HEK293T (cell line): ENCODE data around the gene PRC1.

Source experiments
- ARNT ChIP-seq: fragments of 450-650 bp; IDR thresholded peaks from 2 replicates; pipeline ENCODE4 v1.6.1; 2017; ENCODE audit warnings: mild to moderate bottlenecking
- CTBP1 ChIP-seq: fragments of 450-650 bp; IDR thresholded peaks from 2 replicates; pipeline ENCODE4 v1.6.1; 2016; ENCODE audit warnings: borderline replicate concordance
- FOXA1 ChIP-seq: fragments of 450-650 bp; IDR thresholded peaks from 2 replicates; pipeline ENCODE4 v1.6.1; 2016; ENCODE audit warnings: mild to moderate bottlenecking
- FOXK2 ChIP-seq: fragments of 450-650 bp; IDR thresholded peaks from 2 replicates; pipeline ENCODE4 v1.6.1; 2016; ENCODE audit warnings: mild to moderate bottlenecking
- FOXM1 ChIP-seq: fragments of 450-650 bp; IDR thresholded peaks from 2 replicates; pipeline ENCODE4 v1.6.1; 2017; ENCODE audit warnings: mild to moderate bottlenecking, borderline replicate concordance
- L3MBTL2 ChIP-seq: fragments of 450-650 bp; conservative IDR thresholded peaks from 2 replicates; pipeline ENCODE4 v1.6.1; 2016; ENCODE audit warnings: mild to moderate bottlenecking
- SP1 ChIP-seq: fragments of 450-650 bp; IDR thresholded peaks from 2 replicates; pipeline ENCODE4 v1.6.1; 2017
- TARDBP ChIP-seq: fragments of 450-650 bp; IDR thresholded peaks from 2 replicates; pipeline ENCODE4 v1.6.1; 2016
- ZNF384 ChIP-seq: fragments of 450-650 bp; IDR thresholded peaks from 2 replicates; pipeline ENCODE4 v1.6.1; 2016

DNA sequence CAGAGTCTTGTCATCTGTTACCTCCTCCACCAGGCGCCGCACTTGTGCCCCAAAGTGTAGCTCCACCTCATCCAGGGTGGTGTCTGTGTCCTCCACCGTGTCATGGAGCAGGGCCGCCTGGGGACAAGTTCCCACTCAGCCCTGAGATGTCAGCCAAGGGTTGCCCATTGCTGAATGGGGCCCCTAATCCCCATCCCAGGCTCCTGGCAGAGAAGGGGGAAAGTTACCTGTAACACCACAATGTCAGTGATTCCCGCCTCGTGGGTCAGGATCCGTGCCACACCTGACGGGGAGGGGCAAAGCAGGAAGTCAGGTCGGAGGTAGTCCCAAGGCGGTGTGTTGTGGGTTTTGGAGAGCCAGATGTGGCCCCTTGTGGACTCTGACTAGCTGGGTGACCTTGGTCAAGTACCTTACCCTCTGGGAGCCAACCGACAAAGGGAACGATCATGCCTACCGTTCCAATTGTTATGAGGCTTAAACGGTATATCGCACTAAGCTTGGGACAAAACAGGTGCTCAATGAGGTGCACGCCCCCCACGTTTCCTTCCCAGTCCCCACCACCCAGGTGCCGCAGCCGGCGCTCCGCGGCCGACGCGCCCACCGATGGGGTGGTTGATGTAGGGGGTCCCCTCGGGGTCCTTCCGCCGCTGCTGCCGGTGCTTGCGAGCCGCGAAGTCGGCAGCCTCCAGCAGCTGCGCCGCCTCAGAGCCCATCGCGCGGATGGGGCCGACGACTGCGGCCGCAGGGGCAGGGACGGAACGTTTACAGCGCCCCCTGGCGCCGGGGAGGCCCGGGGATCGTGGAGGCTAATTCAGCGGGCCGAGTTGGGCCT is 62.3 kb downstream of the PRC1 start, which contains the start of gene HDDC3:
- TF ChIP-seq FOXM1 (no peak), TARDBP (no peak), ARNT (no peak), FOXA1 (no peak), FOXK2 (no peak), SP1 (no peak), ZNF384 (no peak), CTBP1 (peak; percentile 63; the same call in 1 of the 2 replicates), L3MBTL2 (peak; percentile 54)
